ENCODE results near the gene ZNF337.

DNA sequence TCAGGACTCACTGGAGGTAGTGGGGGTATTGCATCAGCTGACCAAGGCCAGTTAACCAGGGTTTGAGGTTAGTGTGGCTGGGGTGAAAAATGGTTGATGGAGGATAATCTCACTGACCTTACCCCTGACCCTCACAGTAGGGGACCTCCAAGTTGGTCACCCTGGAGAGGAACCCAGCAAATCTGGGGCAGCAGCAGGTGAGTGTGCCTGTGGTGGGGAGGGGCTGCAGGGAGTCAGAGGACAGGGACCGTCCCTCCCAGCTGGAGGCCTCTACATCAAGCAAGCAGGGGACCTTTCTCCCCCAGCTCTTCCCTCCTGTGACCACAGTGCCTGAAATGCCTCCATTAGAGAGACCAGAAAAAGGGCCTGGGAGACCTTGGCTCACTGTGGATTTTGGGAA, 49.1 kb upstream of the ZNF337 start:
- TF ChIP-seq, protein P1, sequence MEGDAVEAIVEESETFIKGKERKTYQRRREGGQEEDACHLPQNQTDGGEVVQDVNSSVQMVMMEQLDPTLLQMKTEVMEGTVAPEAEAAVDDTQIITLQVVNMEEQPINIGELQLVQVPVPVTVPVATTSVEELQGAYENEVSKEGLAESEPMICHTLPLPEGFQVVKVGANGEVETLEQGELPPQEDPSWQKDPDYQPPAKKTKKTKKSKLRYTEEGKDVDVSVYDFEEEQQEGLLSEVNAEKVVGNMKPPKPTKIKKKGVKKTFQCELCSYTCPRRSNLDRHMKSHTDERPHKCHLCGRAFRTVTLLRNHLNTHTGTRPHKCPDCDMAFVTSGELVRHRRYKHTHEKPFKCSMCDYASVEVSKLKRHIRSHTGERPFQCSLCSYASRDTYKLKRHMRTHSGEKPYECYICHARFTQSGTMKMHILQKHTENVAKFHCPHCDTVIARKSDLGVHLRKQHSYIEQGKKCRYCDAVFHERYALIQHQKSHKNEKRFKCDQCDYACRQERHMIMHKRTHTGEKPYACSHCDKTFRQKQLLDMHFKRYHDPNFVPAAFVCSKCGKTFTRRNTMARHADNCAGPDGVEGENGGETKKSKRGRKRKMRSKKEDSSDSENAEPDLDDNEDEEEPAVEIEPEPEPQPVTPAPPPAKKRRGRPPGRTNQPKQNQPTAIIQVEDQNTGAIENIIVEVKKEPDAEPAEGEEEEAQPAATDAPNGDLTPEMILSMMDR (IDR thresholded peaks at IDR 0.05 in 2 of 3, conservative IDR thresholded peaks at IDR 0.05 in 1 of 3; ENCODE audit: borderline replicate concordance in 1 of 3, insufficient read depth in 1 of 3, low read depth in 2 of 3, low read length in 2 of 3), result no peak
- TF ChIP-seq EZH2 (IDR thresholded peaks at IDR 0.05), result no peak
- TF ChIP-seq ZNF274 (IDR thresholded peaks at IDR 0.05; ENCODE audit: low read depth, low read length), result no peak
- TF ChIP-seq JUND (IDR thresholded peaks at IDR 0.05), result no peak
- TF ChIP-seq, protein P2, sequence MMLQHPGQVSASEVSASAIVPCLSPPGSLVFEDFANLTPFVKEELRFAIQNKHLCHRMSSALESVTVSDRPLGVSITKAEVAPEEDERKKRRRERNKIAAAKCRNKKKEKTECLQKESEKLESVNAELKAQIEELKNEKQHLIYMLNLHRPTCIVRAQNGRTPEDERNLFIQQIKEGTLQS (IDR thresholded peaks at IDR 0.05), result no peak
- TF ChIP-seq EZH2phosphoT487 (IDR thresholded peaks at IDR 0.05; ENCODE audit: borderline replicate concordance), result no peak
- TF ChIP-seq ZFX (IDR thresholded peaks at IDR 0.05), result no peak
- TF ChIP-seq POLR2AphosphoS5 (IDR thresholded peaks at IDR 0.05; ENCODE audit: low read depth, low read length), result no peak
